SK-N-SH (cell line): Measurements from ENCODE around the gene MED8. TPM values are rescaled to one million over a fixed set of nuclear protein-coding genes. Genes with fewer than 3 reads are reported as not detected.

Experiments
- CTCF ChIA-PET: fragments of 300-600, 350-600 bp; formaldehyde crosslinking; extraction: SDS; loops from one replicate; lab custom pipeline; 2021; lab: Yijun Ruan, JAX
- POLR2A ChIA-PET: fragments of 350-600 bp; sonication (Branson Sonifier 250); formaldehyde crosslinking; extraction: SDS; loops from one replicate; lab custom pipeline; 2020; ENCODE audit warnings: antibody characterized with exemption, inconsistent platforms; lab: Yijun Ruan, JAX
- DNase-seq: peaks from one replicate; pipeline ENCODE4 v3.0.0; 2012
- H2AFZ ChIP-seq: fragments of 200-600 bp; sonication (generic); 2 replicates; pipeline ENCODE4 v1.8.1; 2016; ENCODE audit warnings: antibody characterized with exemption, mild to moderate bottlenecking, low read depth
- H3F3A ChIP-seq: fragments of 200-600 bp; sonication (generic); replicated peaks from 2 replicates; pipeline ENCODE3; 2016; ENCODE audit warnings: antibody characterized with exemption, mild to moderate bottlenecking; ENCODE audit not compliant: insufficient read depth
- H3K27ac ChIP-seq, 2 experiments: fragments of 200-500 bp in 1 of 2; fragments of 200-600 bp in 1 of 2; sonication (Bioruptor generic) in 1 of 2; sonication (generic), shearing (Covaris generic) in 1 of 2; 2 replicates each; pipeline versions ENCODE4 v1.5.1 to v1.6.1; 2014 to 2016; ENCODE audit warnings: low read depth in 2 of 2, inconsistent platforms in 1 of 2, low read length in 1 of 2, mild to moderate bottlenecking in 1 of 2, mixed read lengths in 1 of 2
- H3K27me3 ChIP-seq: fragments of 200-600 bp; sonication (generic), shearing (Covaris generic); 2 replicates; pipeline ENCODE4 v1.6.1; 2016; ENCODE audit warnings: mixed run types; ENCODE audit not compliant: insufficient read depth
- H3K36me3 ChIP-seq, 2 experiments: fragments of 200-500 bp in 1 of 2; fragments of 200-600 bp in 1 of 2; sonication (Bioruptor generic) in 1 of 2; sonication (generic) in 1 of 2; replicated peaks in 1 of 2; 2 replicates each; pipeline versions ENCODE3 to v1.5.1; 2014 to 2016; ENCODE audit warnings: low read length in 1 of 2, mild to moderate bottlenecking in 1 of 2; ENCODE audit not compliant: insufficient read depth in 2 of 2, control insufficient read depth in 1 of 2
- H3K4me1 ChIP-seq, 2 experiments: fragments of 200-500 bp in 1 of 2; fragments of 200-600 bp in 1 of 2; sonication (Bioruptor generic) in 1 of 2; sonication (generic), shearing (Covaris generic) in 1 of 2; 2 replicates each; pipeline versions ENCODE4 v1.5.1 to v1.6.1; 2014 to 2016; ENCODE audit warnings: low read depth in 1 of 2, low read length in 1 of 2, mixed run types in 1 of 2; ENCODE audit not compliant: insufficient read depth in 2 of 2, control insufficient read depth in 1 of 2
- H3K4me2 ChIP-seq: fragments of 200-600 bp; sonication (generic), shearing (Covaris generic); 2 replicates; pipeline ENCODE4 v1.6.1; 2017; ENCODE audit warnings: mixed run types
- H3K4me3 ChIP-seq, 2 experiments: fragments of 200-500 bp in 1 of 2; fragments of 200-600 bp in 1 of 2; sonication (Bioruptor generic) in 1 of 2; sonication (generic), shearing (Covaris generic) in 1 of 2; 2 replicates each; pipeline versions ENCODE4 v1.5.1 to v1.8.1; 2014 to 2016; ENCODE audit warnings: low read depth in 2 of 2, inconsistent platforms in 1 of 2, low read length in 1 of 2, mild to moderate bottlenecking in 1 of 2, mixed read lengths in 1 of 2, moderate library complexity in 1 of 2
- H3K79me2 ChIP-seq: fragments of 200-600 bp; sonication (generic); 2 replicates; pipeline ENCODE4 v1.8.1; 2017; ENCODE audit warnings: mild to moderate bottlenecking; ENCODE audit not compliant: insufficient read depth
- H3K9ac ChIP-seq: fragments of 200-600 bp; sonication (generic); 2 replicates; pipeline ENCODE4 v1.6.1; 2017; ENCODE audit warnings: mixed run types
- H3K9me2 ChIP-seq: fragments of 200-600 bp; sonication (generic); 2 replicates; pipeline ENCODE4 v1.6.1; 2017; ENCODE audit warnings: mixed run types
- H3K9me3 ChIP-seq: fragments of 200-600 bp; sonication (generic); 2 replicates; pipeline ENCODE4 v1.6.1; 2017; ENCODE audit warnings: mixed run types, mild to moderate bottlenecking, moderate library complexity
- H4K20me1 ChIP-seq: fragments of 200-600 bp; sonication (generic); 2 replicates; pipeline ENCODE4 v1.6.1; 2017; ENCODE audit warnings: mild to moderate bottlenecking, mixed run types; ENCODE audit not compliant: insufficient read depth
- ELF1 ChIP-seq: IDR thresholded peaks from 2 replicates; pipeline ENCODE4 v1.4.0; 2012
- EP300 ChIP-seq, 2 experiments: IDR thresholded peaks; 2 replicates each; pipeline versions ENCODE4 v1.4.0 to v1.6.1; 2012; ENCODE audit warnings: borderline replicate concordance in 1 of 2, low read depth in 1 of 2, low read length in 1 of 2
- EZH2phosphoT487 ChIP-seq: fragments of 200-600 bp; sonication (generic); IDR thresholded peaks from 2 replicates; pipeline ENCODE4 v1.6.1; 2017; ENCODE audit warnings: low read depth, mixed run types, mild to moderate bottlenecking, antibody characterized with exemption, moderate library complexity, borderline replicate concordance
- FOSL2 ChIP-seq: IDR thresholded peaks from 2 replicates; pipeline ENCODE4 v1.4.0; 2012; ENCODE audit warnings: low read depth, mild to moderate bottlenecking, moderate library complexity, borderline replicate concordance
- FOXM1 ChIP-seq: IDR thresholded peaks from 2 replicates; pipeline ENCODE4 v1.4.0; 2012; ENCODE audit warnings: low read depth, mild to moderate bottlenecking
- GABPA ChIP-seq: IDR thresholded peaks from 2 replicates; pipeline ENCODE4 v1.4.0; 2012; ENCODE audit warnings: low read depth, mild to moderate bottlenecking
- GATA2 ChIP-seq: sonication (generic); formaldehyde crosslinking; IDR thresholded peaks from 2 replicates; pipeline ENCODE4 v1.5.0; 2020; ENCODE audit warnings: mild to moderate bottlenecking, missing genetic modification reagents
- JUND ChIP-seq: IDR thresholded peaks from 2 replicates; pipeline ENCODE4 v1.4.0; 2012
- MEF2A ChIP-seq: IDR thresholded peaks from 2 replicates; pipeline ENCODE4 v1.4.0; 2012; ENCODE audit warnings: low read depth, borderline replicate concordance
- MXI1 ChIP-seq: IDR thresholded peaks from 2 replicates; pipeline ENCODE4 v1.6.1; 2012; ENCODE audit warnings: mild to moderate bottlenecking, low read depth, low read length, improper control_type of control experiment
- NFIC ChIP-seq: IDR thresholded peaks from 2 replicates; pipeline ENCODE4 v1.4.0; 2012; ENCODE audit warnings: borderline replicate concordance
- NRF1 ChIP-seq: IDR thresholded peaks from 2 replicates; pipeline ENCODE4 v1.6.1; 2012; ENCODE audit warnings: low read depth, mild to moderate bottlenecking, low read length
- RXRA ChIP-seq: IDR thresholded peaks from 2 replicates; pipeline ENCODE4 v1.4.0; 2012; ENCODE audit warnings: low read depth, mild to moderate bottlenecking, borderline replicate concordance
- TAF1 ChIP-seq: IDR thresholded peaks from 2 replicates; pipeline ENCODE4 v1.6.1; 2012; ENCODE audit warnings: low read depth, mild to moderate bottlenecking, low read length, moderate library complexity, borderline replicate concordance
- TCF12 ChIP-seq: IDR thresholded peaks from 2 replicates; pipeline ENCODE4 v1.4.0; 2012
- TEAD4 ChIP-seq: IDR thresholded peaks from 2 replicates; pipeline ENCODE4 v1.4.0; 2012; ENCODE audit warnings: mild to moderate bottlenecking, borderline replicate concordance; ENCODE audit not compliant: insufficient read depth
- WGBS: methylation state at CpG from one replicate; pipeline ENCODE4 v1.1.6; 2017; ENCODE audit warnings: low lambda C conversion rate; 5-methylcytosine and 5-hydroxymethylcytosine counted together
- polyA plus RNA-seq, 3 experiments: library from polyadenylated mRNA; depleted of rRNA; stranded (reverse); fragments of >200 nt; gene quantifications; 2 replicates each; pipeline ENCODE4 v1.2.3, GENCODE V29; 2012
- TF ChIP-seq, protein P1 (sequence below): fragments of 150-350 bp; IDR thresholded peaks from 2 replicates; pipeline ENCODE4 v1.6.1; 2017; ENCODE audit warnings: antibody characterized with exemption, low read length, low read depth, borderline replicate concordance
- TF ChIP-seq, protein P2 (sequence below): IDR thresholded peaks from 2 replicates; pipeline ENCODE4 v1.6.1; 2012; ENCODE audit warnings: mild to moderate bottlenecking, low read depth, low read length, moderate library complexity
- TF ChIP-seq, protein P3 (sequence below): IDR thresholded peaks from 2 replicates; pipeline ENCODE4 v1.4.0; 2012; ENCODE audit warnings: low read depth, borderline replicate concordance
- TF ChIP-seq, protein P4 (sequence below): fragments of 150-350 bp; IDR thresholded peaks from 2 replicates; pipeline ENCODE4 v1.6.1; 2016; ENCODE audit warnings: mild to moderate bottlenecking, low read depth, low read length

The MED8 gene
- polyA plus RNA-seq, 1 of the 3 experiments (the other 2 are of a cell fraction): 33.7 TPM

DNA sequence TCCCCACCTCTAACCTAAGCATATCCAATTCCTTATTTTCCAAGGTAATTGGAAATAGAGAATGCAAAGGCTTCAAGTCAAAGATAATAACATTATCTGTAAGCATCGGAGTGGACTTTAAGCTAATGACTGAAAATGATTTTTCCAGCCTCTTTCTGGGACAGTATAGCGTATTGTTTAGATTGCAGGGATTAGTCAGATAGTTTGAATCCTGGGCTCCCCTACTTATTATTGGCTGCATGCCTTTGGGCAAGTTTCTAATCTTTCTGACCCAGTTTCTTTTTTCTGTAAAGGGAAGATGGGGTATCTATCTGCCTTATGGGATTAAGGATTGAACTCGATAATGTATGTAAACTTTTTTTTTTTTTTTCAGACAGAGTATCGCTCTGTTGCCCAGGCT lies 32.3 kb downstream of the MED8 start:
- POLR2A ChIA-PET: no interaction called here
- whole genome bisulfite sequencing: 96% methylated on average over 4 of the region's 4 CpGs

More for the DNA sequence above, 32.3 kb downstream of the MED8 start:
- H3K27me3 ChIP-seq: no peaks in the 10 kb centered on the region
- no peaks in the 10 kb centered on the region for H4K20me1 ChIP-seq
- no peak overlapping the region for H3K4me3 ChIP-seq
- no peak overlapping the region for H2AFZ ChIP-seq
- H3K9ac ChIP-seq: no peak overlapping the region
- peaks cover 5 to 30% of the 10 kb centered on the region in 2 experiments; a peak in 1 of 4 replicates for H3K4me1 ChIP-seq
- peaks cover 17% of the 10 kb centered on the region for H3F3A ChIP-seq
- TF ChIP-seq NRF1 (no peak), EZH2phosphoT487 (no peak), MXI1 (no peak), FOXM1 (no peak), TEAD4 (no peak), TAF1 (no peak), FOSL2 (no peak), EP300 (IDR thresholded peaks at IDR 0.05; ENCODE audit: borderline replicate concordance in 1 of 2, low read depth in 1 of 2, low read length in 1 of 2) (no peak), GABPA (no peak), ELF1 (no peak), MEF2A (no peak), RXRA (no peak), NFIC (no peak), GATA2 (no peak), JUND (no peak), TCF12 (no peak)
- TF ChIP-seq, protein P1, sequence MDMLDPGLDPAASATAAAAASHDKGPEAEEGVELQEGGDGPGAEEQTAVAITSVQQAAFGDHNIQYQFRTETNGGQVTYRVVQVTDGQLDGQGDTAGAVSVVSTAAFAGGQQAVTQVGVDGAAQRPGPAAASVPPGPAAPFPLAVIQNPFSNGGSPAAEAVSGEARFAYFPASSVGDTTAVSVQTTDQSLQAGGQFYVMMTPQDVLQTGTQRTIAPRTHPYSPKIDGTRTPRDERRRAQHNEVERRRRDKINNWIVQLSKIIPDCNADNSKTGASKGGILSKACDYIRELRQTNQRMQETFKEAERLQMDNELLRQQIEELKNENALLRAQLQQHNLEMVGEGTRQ: no peak
- TF ChIP-seq, protein P2, sequence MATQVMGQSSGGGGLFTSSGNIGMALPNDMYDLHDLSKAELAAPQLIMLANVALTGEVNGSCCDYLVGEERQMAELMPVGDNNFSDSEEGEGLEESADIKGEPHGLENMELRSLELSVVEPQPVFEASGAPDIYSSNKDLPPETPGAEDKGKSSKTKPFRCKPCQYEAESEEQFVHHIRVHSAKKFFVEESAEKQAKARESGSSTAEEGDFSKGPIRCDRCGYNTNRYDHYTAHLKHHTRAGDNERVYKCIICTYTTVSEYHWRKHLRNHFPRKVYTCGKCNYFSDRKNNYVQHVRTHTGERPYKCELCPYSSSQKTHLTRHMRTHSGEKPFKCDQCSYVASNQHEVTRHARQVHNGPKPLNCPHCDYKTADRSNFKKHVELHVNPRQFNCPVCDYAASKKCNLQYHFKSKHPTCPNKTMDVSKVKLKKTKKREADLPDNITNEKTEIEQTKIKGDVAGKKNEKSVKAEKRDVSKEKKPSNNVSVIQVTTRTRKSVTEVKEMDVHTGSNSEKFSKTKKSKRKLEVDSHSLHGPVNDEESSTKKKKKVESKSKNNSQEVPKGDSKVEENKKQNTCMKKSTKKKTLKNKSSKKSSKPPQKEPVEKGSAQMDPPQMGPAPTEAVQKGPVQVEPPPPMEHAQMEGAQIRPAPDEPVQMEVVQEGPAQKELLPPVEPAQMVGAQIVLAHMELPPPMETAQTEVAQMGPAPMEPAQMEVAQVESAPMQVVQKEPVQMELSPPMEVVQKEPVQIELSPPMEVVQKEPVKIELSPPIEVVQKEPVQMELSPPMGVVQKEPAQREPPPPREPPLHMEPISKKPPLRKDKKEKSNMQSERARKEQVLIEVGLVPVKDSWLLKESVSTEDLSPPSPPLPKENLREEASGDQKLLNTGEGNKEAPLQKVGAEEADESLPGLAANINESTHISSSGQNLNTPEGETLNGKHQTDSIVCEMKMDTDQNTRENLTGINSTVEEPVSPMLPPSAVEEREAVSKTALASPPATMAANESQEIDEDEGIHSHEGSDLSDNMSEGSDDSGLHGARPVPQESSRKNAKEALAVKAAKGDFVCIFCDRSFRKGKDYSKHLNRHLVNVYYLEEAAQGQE: no peak
- TF ChIP-seq, protein P3, sequence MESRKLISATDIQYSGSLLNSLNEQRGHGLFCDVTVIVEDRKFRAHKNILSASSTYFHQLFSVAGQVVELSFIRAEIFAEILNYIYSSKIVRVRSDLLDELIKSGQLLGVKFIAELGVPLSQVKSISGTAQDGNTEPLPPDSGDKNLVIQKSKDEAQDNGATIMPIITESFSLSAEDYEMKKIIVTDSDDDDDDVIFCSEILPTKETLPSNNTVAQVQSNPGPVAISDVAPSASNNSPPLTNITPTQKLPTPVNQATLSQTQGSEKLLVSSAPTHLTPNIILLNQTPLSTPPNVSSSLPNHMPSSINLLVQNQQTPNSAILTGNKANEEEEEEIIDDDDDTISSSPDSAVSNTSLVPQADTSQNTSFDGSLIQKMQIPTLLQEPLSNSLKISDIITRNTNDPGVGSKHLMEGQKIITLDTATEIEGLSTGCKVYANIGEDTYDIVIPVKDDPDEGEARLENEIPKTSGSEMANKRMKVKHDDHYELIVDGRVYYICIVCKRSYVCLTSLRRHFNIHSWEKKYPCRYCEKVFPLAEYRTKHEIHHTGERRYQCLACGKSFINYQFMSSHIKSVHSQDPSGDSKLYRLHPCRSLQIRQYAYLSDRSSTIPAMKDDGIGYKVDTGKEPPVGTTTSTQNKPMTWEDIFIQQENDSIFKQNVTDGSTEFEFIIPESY: no peak
- TF ChIP-seq, protein P4, sequence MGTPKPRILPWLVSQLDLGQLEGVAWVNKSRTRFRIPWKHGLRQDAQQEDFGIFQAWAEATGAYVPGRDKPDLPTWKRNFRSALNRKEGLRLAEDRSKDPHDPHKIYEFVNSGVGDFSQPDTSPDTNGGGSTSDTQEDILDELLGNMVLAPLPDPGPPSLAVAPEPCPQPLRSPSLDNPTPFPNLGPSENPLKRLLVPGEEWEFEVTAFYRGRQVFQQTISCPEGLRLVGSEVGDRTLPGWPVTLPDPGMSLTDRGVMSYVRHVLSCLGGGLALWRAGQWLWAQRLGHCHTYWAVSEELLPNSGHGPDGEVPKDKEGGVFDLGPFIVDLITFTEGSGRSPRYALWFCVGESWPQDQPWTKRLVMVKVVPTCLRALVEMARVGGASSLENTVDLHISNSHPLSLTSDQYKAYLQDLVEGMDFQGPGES: no peak
- TF ChIP-seq, all 33 proteins: peak for 0
- CTCF ChIA-PET: interaction anchor here (1.2 to 2.1 kb wide), 3 partner anchors 11 to 131 kb away, joined by 3 to 9 read pairs (median 9); partner anchors contain the start of gene ELOVL1
- Histone ChIP-seq H3K9me3 (no peaks in the 10 kb centered on the region), H3K4me2 (peak overlapping the region; percentile 87; the same call in 1 of the 2 replicates), H3K27ac (no peak overlapping the region), H3K9me2 (no peaks in the 10 kb centered on the region), H3K79me2 (peaks cover 39% of the 10 kb centered on the region), H3K36me3 (peaks cover 14 to 21% of the 10 kb centered on the region in 2 experiments)
- DNase-seq: no peak
